Measurements from ENCODE around the gene ZNF610. TPM values are rescaled to one million over a fixed set of nuclear protein-coding genes. Genes with fewer than 3 reads are reported as not detected.

ZNF610 gene
- total RNA-seq, 4 donors from 2014 or later, result 0.85 to 2.3 (median 1.6) TPM; not detected in 1

- peak within 1 kb of the TSS; percentile 61 to 94 (median 86) for H3K4me3 ChIP-seq
- H3K4me1 ChIP-seq, result peaks cover 0 to 14% (median 0%) of the 10 kb centered on the region in 4 donors
- peaks cover 0 to 22% (median 0%) of the 10 kb centered on the region in 4 donors for H3K9me3 ChIP-seq
- peak; percentile 85 to 95 (median 90) for DNase-seq
- H3K36me3 ChIP-seq, result peaks cover 0 to 26% (median 3%) of the 10 kb centered on the region in 3 donors
- no peaks in the 10 kb centered on the region for H3K27me3 ChIP-seq
- peak within 1 kb of the TSS; percentile 86 to 93 (median 92) for H3K27ac ChIP-seq
- TF ChIP-seq POLR2A (IDR thresholded peaks at IDR 0.05) (peak; percentile 43 to 57), CTCF (IDR thresholded peaks at IDR 0.05) (peak in 3 of 6 experiments; percentile 13 to 26 (median 18))
Measured at GRCh38 chr19:52296773-52297600, 39.1 kb upstream of the ZNF610 start, which contains the start of gene ZNF480. TSS of gene ZNF480 (plus strand) at chr19:52297169. CDS start at chr19:52300413, 3,244 bp downstream.

GRCh38 chr19:52297601-52298364 lies 38.3 kb upstream of the ZNF610 start:
- Histone ChIP-seq H3K4me3 (peak overlapping the region; percentile 61 to 94 (median 86)), H3K4me1 (peaks cover 0 to 14% (median 0%) of the 10 kb centered on the region in 4 donors), H3K27me3 (no peaks in the 10 kb centered on the region), H3K9me3 (peaks cover 0 to 29% (median 0%) of the 10 kb centered on the region in 4 donors), H3K27ac (peak overlapping the region; percentile 86 to 93 (median 92)), H3K36me3 (peaks cover 0 to 34% (median 3%) of the 10 kb centered on the region in 3 donors)
- TF ChIP-seq POLR2A (IDR thresholded peaks at IDR 0.05), result no peak
- TF ChIP-seq CTCF (IDR thresholded peaks at IDR 0.05), result no peak
- no peak for DNase-seq

GRCh38 chr19:52307275-52307674 lies 28.8 kb upstream of the ZNF610 start:
- no peak for DNase-seq
- Histone ChIP-seq H3K27me3 (no peaks in the 10 kb centered on the region), H3K36me3 (peaks cover 0 to 93% (median 0%) of the 10 kb centered on the region in 3 donors), H3K4me3 (no peak overlapping the region), H3K4me1 (no peaks in the 10 kb centered on the region), H3K9me3 (peaks cover 0 to 82% (median 26%) of the 10 kb centered on the region in 4 donors), H3K27ac (no peak overlapping the region)
- TF ChIP-seq POLR2A (IDR thresholded peaks at IDR 0.05), result no peak
- no peak for TF ChIP-seq CTCF (IDR thresholded peaks at IDR 0.05)

GRCh38 chr19:52322429-52322828 lies 13.6 kb upstream of the ZNF610 start:
- H3K27me3 ChIP-seq, result no peaks in the 10 kb centered on the region
- DNase-seq, result no peak
- H3K9me3 ChIP-seq, result peaks cover 6 to 100% (median 54%) of the 10 kb centered on the region in 4 donors
- no peak overlapping the region for H3K27ac ChIP-seq
- no peak overlapping the region for H3K4me3 ChIP-seq
- TF ChIP-seq POLR2A (IDR thresholded peaks at IDR 0.05) (no peak), CTCF (IDR thresholded peaks at IDR 0.05) (no peak)
- no peaks in the 10 kb centered on the region for H3K4me1 ChIP-seq
- peaks cover 0 to 59% (median 5%) of the 10 kb centered on the region in 3 donors for H3K36me3 ChIP-seq

- no peak overlapping the region for H3K27ac ChIP-seq
- TF ChIP-seq POLR2A (IDR thresholded peaks at IDR 0.05), result no peak
- no peak for TF ChIP-seq CTCF (IDR thresholded peaks at IDR 0.05)
- peaks cover 0 to 67% (median 29%) of the 10 kb centered on the region in 4 donors for H3K9me3 ChIP-seq
- no peaks in the 10 kb centered on the region for H3K36me3 ChIP-seq
- no peaks in the 10 kb centered on the region for H3K27me3 ChIP-seq
- H3K4me3 ChIP-seq, result no peak overlapping the region
- no peak for DNase-seq
- no peaks in the 10 kb centered on the region for H3K4me1 ChIP-seq
Measured at GRCh38 chr19:52331757-52332156, 4.3 kb upstream of the ZNF610 start.

Measured in Peyer's patch (tissue), 4 donors.